GM19240 (cell line): ENCODE measurements around the gene HOXC6.

Source experiments
- DNase-seq: peaks from one replicate; pipeline ENCODE4 v3.0.0; 2011; ENCODE audit warnings: low spot score; ENCODE audit not compliant: insufficient read length

The HOXC6 gene

GRCh38 chr12:54028314-54029201 is at the start of gene HOXC6:
Gene HOXC6, plus strand, starts transcription at chr12:54028440. Its CDS starts 82 bp downstream, at chr12:54028522.
- no peak for DNase-seq

GRCh38 chr12:53978477-53979356 is 49.5 kb upstream of the HOXC6 start:
- no peak for DNase-seq

- no peak for DNase-seq
These were observed 48.0 kb upstream of the HOXC6 start for GRCh38 chr12:53980104-53980801.

- DNase-seq, result no peak
These were observed 47.3 kb upstream of the HOXC6 start for GRCh38 chr12:53980802-53981496.

GRCh38 chr12:53981634-53982565 is 46.3 kb upstream of the HOXC6 start:
- DNase-seq, result no peak

GRCh38 chr12:53982648-53983567 is 45.3 kb upstream of the HOXC6 start:
- no peak for DNase-seq

GRCh38 chr12:53983568-53983949 is 44.7 kb upstream of the HOXC6 start:
- DNase-seq, result no peak

GRCh38 chr12:53983950-53984572 is 44.2 kb upstream of the HOXC6 start:
- no peak for DNase-seq

GRCh38 chr12:53984901-53985691 is 43.1 kb upstream of the HOXC6 start, which contains the start of gene HOXC10:
Gene HOXC10, plus strand, starts transcription at chr12:53985146. Its CDS starts 114 bp downstream, at chr12:53985260.
- no peak for DNase-seq

GRCh38 chr12:53985692-53985993 is 42.6 kb upstream of the HOXC6 start:
- no peak for DNase-seq

- DNase-seq, result no peak
These were observed 42.1 kb upstream of the HOXC6 start for GRCh38 chr12:53985994-53986685.

GRCh38 chr12:53986686-53987483 is 41.4 kb upstream of the HOXC6 start:
- no peak for DNase-seq

GRCh38 chr12:53987787-53988230 is 40.4 kb upstream of the HOXC6 start:
- DNase-seq, result no peak

GRCh38 chr12:53988541-53989226 is 39.6 kb upstream of the HOXC6 start:
- DNase-seq, result no peak
